K562 (cell line): ENCODE results near the gene ANXA4. TPM values are rescaled to one million over a fixed set of nuclear protein-coding genes. Genes with fewer than 3 reads are reported as not detected.

Source experiments
- ATAC-seq: fragments of 200-7000 bp; cut with Tn5 transposase; 3 replicates; pipeline ENCODE4 v1.9.1; 2020; ENCODE audit warnings: moderate library complexity
- BruUV-seq: library from RNA; stranded (reverse); fragments of 400-500 nt; replicated peaks from 2 replicates; lab custom pipeline; 2021; lab: Mats Ljungman, UMichigan
- CTCF ChIA-PET: fragments of 300-600 bp; formaldehyde crosslinking; extraction: SDS; loops from one replicate; lab custom pipeline; 2021; ENCODE audit warnings: low intra/inter-chr PET ratio; lab: Yijun Ruan, JAX
- POLR2A ChIA-PET: fragments of 300-600, 350-650 bp; sonication (Branson Sonifier 250); formaldehyde crosslinking; extraction: SDS; loops from one replicate; lab custom pipeline; 2021; ENCODE audit warnings: antibody characterized with exemption, inconsistent platforms; lab: Yijun Ruan, JAX
- DNase-seq, 4 experiments: peaks; one replicate each; pipeline versions ENCODE4 v3.0.0 to v3.0.0-alpha.2; 2011 to 2018; ENCODE audit warnings: low spot score in 3 of 4, mixed read lengths in 3 of 4; ENCODE audit errors: extremely low read depth in 1 of 4
- FAIRE-seq: peaks from 2 replicates; lab custom pipeline; 2011; peaks lifted over from hg19 to GRCh38; lab: Jason Lieb, UNC
- H2AFZ ChIP-seq: 2 replicates; pipeline ENCODE4 v1.6.0; 2011; ENCODE audit warnings: low read depth, low read length, control low read depth, inconsistent platforms
- H3K27ac ChIP-seq: fragments of 200-600 bp; 3 replicates; pipeline ENCODE4 v1.8.0; 2011; ENCODE audit warnings: low read depth, mild to moderate bottlenecking, control low read depth, inconsistent platforms, low read length, moderate library complexity, mixed read lengths; ENCODE audit errors: extremely low read depth
- H3K27me3 ChIP-seq, 2 experiments: fragments of 300-600 bp in 1 of 2; 2 replicates in 1 of 2; 3 replicates in 1 of 2; pipeline versions ENCODE4 v1.6.0 to v1.8.0; 2011; ENCODE audit warnings: inconsistent platforms in 2 of 2, low read length in 2 of 2, mild to moderate bottlenecking in 1 of 2, mixed read lengths in 1 of 2, moderate library complexity in 1 of 2; ENCODE audit not compliant: control insufficient read depth in 2 of 2, insufficient read depth in 2 of 2
- H3K36me3 ChIP-seq: fragments of 300-600 bp; 3 replicates; pipeline ENCODE4 v1.8.0; 2011; ENCODE audit warnings: mild to moderate bottlenecking, low read length, inconsistent platforms; ENCODE audit not compliant: control insufficient read depth, insufficient read depth
- H3K4me1 ChIP-seq, 2 experiments: fragments of 200-600 bp in 1 of 2; replicated peaks in 1 of 2; 2 replicates in 1 of 2; 3 replicates in 1 of 2; pipeline versions ENCODE4 v1.5.1 to v1.8.0; 2011; ENCODE audit warnings: inconsistent platforms in 2 of 2, low read length in 2 of 2, mild to moderate bottlenecking in 1 of 2, mixed read lengths in 1 of 2, moderate library complexity in 1 of 2; ENCODE audit not compliant: control insufficient read depth in 2 of 2, insufficient read depth in 2 of 2
- H3K4me2 ChIP-seq: 2 replicates; pipeline ENCODE4 v1.6.1; 2011; ENCODE audit warnings: low read length, control low read depth, inconsistent platforms, mixed read lengths; ENCODE audit not compliant: insufficient read depth
- H3K4me3 ChIP-seq: fragments of 200-600 bp; sonication (generic), shearing (Covaris generic); 2 replicates; pipeline ENCODE4 v1.5.1; 2016; ENCODE audit warnings: control low read depth, inconsistent platforms
- H3K79me2 ChIP-seq: fragments of 200-600 bp; 3 replicates; pipeline ENCODE4 v1.8.0; 2011; ENCODE audit warnings: low read length, inconsistent platforms; ENCODE audit not compliant: control insufficient read depth, insufficient read depth
- H3K9ac ChIP-seq, 2 experiments: 2 replicates each; pipeline versions ENCODE4 v1.6.0 to v1.6.1; 2011; ENCODE audit warnings: low read depth in 2 of 2, low read length in 2 of 2, control low read depth in 1 of 2, inconsistent platforms in 1 of 2, mild to moderate bottlenecking in 1 of 2, mixed read lengths in 1 of 2; ENCODE audit not compliant: insufficient read depth in 1 of 2
- H3K9me1 ChIP-seq: one replicate; pipeline ENCODE4 v1.6.0; 2011; ENCODE audit warnings: inconsistent platforms, mild to moderate bottlenecking, low read length, moderate library complexity; ENCODE audit not compliant: control insufficient read depth, insufficient read depth
- H3K9me3 ChIP-seq: replicated peaks from 2 replicates; pipeline ENCODE4 v1.5.1; 2011; ENCODE audit warnings: low read depth, low read length, inconsistent platforms; ENCODE audit not compliant: control insufficient read depth, insufficient read depth
- H4K20me1 ChIP-seq: replicated peaks from 2 replicates; pipeline ENCODE4 v1.6.1; 2011; ENCODE audit warnings: low read length, inconsistent platforms, mixed read lengths; ENCODE audit not compliant: control insufficient read depth, insufficient read depth
- CUX1 ChIP-seq: fragments of 200-800 bp; sonication (Bioruptor generic); IDR thresholded peaks from 2 replicates; pipeline ENCODE4 v1.6.1; 2016; ENCODE audit warnings: missing genetic modification characterization, missing compliant biosample characterization
- GATAD2B ChIP-seq: fragments of 450-650 bp; IDR thresholded peaks from 2 replicates; pipeline ENCODE4 v1.6.1; 2017; ENCODE audit warnings: mild to moderate bottlenecking, borderline replicate concordance
- IRF9 ChIP-seq: fragments of 450-650 bp; IDR thresholded peaks from 2 replicates; pipeline ENCODE4 v1.6.1; 2016; ENCODE audit warnings: missing biosample characterization, missing genetic modification characterization
- KHSRP ChIP-seq: fragments of 450-650 bp; IDR thresholded peaks from 2 replicates; pipeline ENCODE4 v1.6.1; 2017
- MYNN ChIP-seq, 2 experiments: sonication (generic); formaldehyde crosslinking in 1 of 2; IDR thresholded peaks; 2 replicates each; pipeline versions ENCODE4 v1.5.0 to v1.6.1; 2016 to 2020; ENCODE audit warnings: antibody characterized with exemption in 1 of 2, missing genetic modification reagents in 1 of 2
- NCOR1 ChIP-seq: fragments of 450-650 bp; IDR thresholded peaks from 2 replicates; pipeline ENCODE4 v1.6.1; 2016; ENCODE audit warnings: mild to moderate bottlenecking, moderate library complexity
- NFE2 ChIP-seq: IDR thresholded peaks from 2 replicates; pipeline ENCODE4 v1.6.1; 2014; ENCODE audit warnings: antibody characterized with exemption, low read depth
- SP1 ChIP-seq: sonication (generic); formaldehyde crosslinking; IDR thresholded peaks from 2 replicates; pipeline ENCODE4 v1.8.1; 2022; ENCODE audit warnings: mild to moderate bottlenecking, missing genetic modification reagents
- WHSC1 ChIP-seq: IDR thresholded peaks from one replicate; pipeline ENCODE4 v1.6.1; 2012; ENCODE audit warnings: low read length, control low read depth, inconsistent platforms
- ZNF121 ChIP-seq: sonication (generic); formaldehyde crosslinking; conservative IDR thresholded peaks from 2 replicates; pipeline ENCODE4 v1.8.0; 2022; ENCODE audit warnings: missing genetic modification reagents
- WGBS: fragments of 100-300 bp; shearing (Covaris generic); methylation state at CpG from one replicate; pipeline ENCODE4 v1.1.6; 2016; ENCODE audit warnings: low coverage, mixed read lengths; ENCODE audit not compliant: insufficient coverage; ENCODE audit errors: missing lambda C conversion rate; 5-methylcytosine and 5-hydroxymethylcytosine counted together
- in situ Hi-C: fragments of 300-500 bp; cut with MboI; formaldehyde crosslinking; loops from 4 replicates; pipeline ENCODE4 v1.15.0; 2018; ENCODE audit warnings: inconsistent platforms, mixed read lengths
- intact Hi-C: fragments of 100-400 bp; cut with micrococcal nuclease; formaldehyde crosslinking; loops from 2 replicates; pipeline ENCODE4 v1.14.2; 2022
- polyA plus RNA-seq, 8 experiments: library from polyadenylated mRNA; depleted of rRNA in 4 of 8; stranded (reverse) in 5 of 8; unstranded in 3 of 8; fragments of >200 nt; fragmentation: Nextera tagmentation in 2 of 8; fragmentation: Illumina TruSeq in 1 of 8; extraction: Ambion mirVana in 2 of 8; extraction: Trizol in 1 of 8; gene quantifications; 2 replicates each; pipeline versions ENCODE4 v1.2.1 to v1.2.3, GENCODE V29; 2011 to 2014; ENCODE audit warnings: inconsistent platforms in 1 of 8, missing spikeins in 1 of 8
- total RNA-seq, 7 experiments: library from RNA; depleted of rRNA in 6 of 7; stranded (reverse); fragments of >200 nt in 6 of 7; fragmentation: Illumina TruSeq in 2 of 7; extraction: Trizol in 2 of 7; gene quantifications; 2 replicates each; pipeline versions ENCODE4 v1.2.1 to v1.2.3, GENCODE V29; 2011 to 2021; ENCODE audit warnings: low replicate concordance in 1 of 7

The ANXA4 gene
- total and polyA plus RNA-seq, 9 of the 15 experiments (the other 6 are each of a cell fraction or from before 2014, with no cell fraction given) = 3.4 to 13.6 (median 11.6) TPM

GRCh38 chr2:69770193-69770702 is 28.3 kb downstream of the ANXA4 start (continued):
- TF ChIP-seq SP1 (CRISPR knock-in tag) (no peak), NCOR1 (peak; percentile 16; the same call in 1 of the 2 replicates), MYNN (IDR thresholded peaks at IDR 0.05) (no peak; the same call in 1 of the 2 replicates), MYNN (CRISPR knock-in tag; IDR thresholded peaks at IDR 0.05) (no peak), WHSC1 (no peak), NFE2 (peak; percentile 35; the same call in 1 of the 2 replicates), GATAD2B (no peak), ZNF121 (CRISPR knock-in tag) (no peak), IRF9 (tag) (no peak)

GRCh38 chr2:69770747-69771146 is 28.8 kb downstream of the ANXA4 start:
- ATAC-seq = no peak
- no peak overlapping the region; the same call in 1 of the 2 replicates for H3K4me2 ChIP-seq
- TF ChIP-seq CUX1 (0 out of 2 replicates have a peak, but pooled peaks have one; percentile 11), KHSRP (no peak)
- intact Hi-C loops = no loop called here
- no peaks in the 10 kb centered on the region for H3K79me2 ChIP-seq
- H3K27me3 ChIP-seq = no peaks in the 10 kb centered on the region
- POLR2A ChIA-PET = no interaction called here
- 71% methylated on average over 10 of the region's 10 CpGs for WGBS
- no TSS peak for BruUV-seq
- H4K20me1 ChIP-seq = no peaks in the 10 kb centered on the region
- H2AFZ ChIP-seq = peak overlapping the region; percentile 5; the same call in 1 of the 2 replicates
- H3K4me1 ChIP-seq = peaks cover 14 to 19% of the 10 kb centered on the region in 2 experiments; a peak in 4 of 5 replicates
- CTCF ChIA-PET = no interaction called here
- H3K27ac ChIP-seq = no peak overlapping the region; the same call in 2 of the 3 replicates
- in situ Hi-C loops = no loop called here
- no peaks in the 10 kb centered on the region for H3K36me3 ChIP-seq
- no peak for FAIRE-seq
- no peak for DNase-seq
- H3K9me1 ChIP-seq = no peaks in the 10 kb centered on the region
- no peak overlapping the region for H3K9ac ChIP-seq
- no peaks in the 10 kb centered on the region for H3K9me3 ChIP-seq
- H3K4me3 ChIP-seq = no peak overlapping the region
